NCI-H226 (cell line): ENCODE results near the gene RPL14.

ENCODE experiments used
- DNase-seq: peaks from one replicate; pipeline ENCODE4 v3.0.0-alpha.2; 2015

The RPL14 gene

GRCh38 chr3:40463579-40463978 is 6.4 kb downstream of the RPL14 start:
- DNase-seq = no peak

- no peak for DNase-seq
Measured at GRCh38 chr3:40464339-40465110, 7.4 kb downstream of the RPL14 start.

- DNase-seq = no peak
Measured at GRCh38 chr3:40465111-40465407, 7.9 kb downstream of the RPL14 start.

- DNase-seq = no peak
Measured at GRCh38 chr3:40465456-40465855, 8.3 kb downstream of the RPL14 start.

GRCh38 chr3:40468018-40468417 is 10.9 kb downstream of the RPL14 start:
- no peak for DNase-seq

- no peak for DNase-seq
Measured at GRCh38 chr3:40470701-40471100, 13.6 kb downstream of the RPL14 start.

- DNase-seq = peak; percentile 63
Measured at GRCh38 chr3:40476478-40477470, 19.6 kb downstream of the RPL14 start, which contains the start of gene ZNF619. ZNF619 (plus strand) TSS chr3:40477122; CDS start chr3:40477980, 858 bp downstream.

- no peak for DNase-seq
Measured at GRCh38 chr3:40477666-40478065, 20.5 kb downstream of the RPL14 start.

GRCh38 chr3:40487172-40487571 is 30.0 kb downstream of the RPL14 start:
- no peak for DNase-seq

- DNase-seq = peak; percentile 10
Measured at GRCh38 chr3:40490916-40491315, 33.8 kb downstream of the RPL14 start.

- DNase-seq = no peak
Measured at GRCh38 chr3:40494698-40495097, 37.6 kb downstream of the RPL14 start.

- no peak for DNase-seq
Measured at GRCh38 chr3:40497288-40497687, 40.1 kb downstream of the RPL14 start.

GRCh38 chr3:40499952-40500351 is 42.8 kb downstream of the RPL14 start:
- DNase-seq = no peak

GRCh38 chr3:40502034-40502433 is 44.9 kb downstream of the RPL14 start:
- DNase-seq = no peak

- DNase-seq = peak; percentile 98
Measured at GRCh38 chr3:40504636-40505430, 47.7 kb downstream of the RPL14 start.

- peak; percentile 32 for DNase-seq
Measured at GRCh38 chr3:40505599-40506462, 48.7 kb downstream of the RPL14 start, which contains the start of gene ZNF620. ZNF620 (plus strand) TSS chr3:40506039; CDS start chr3:40506353, 314 bp downstream.

GRCh38 chr3:40511031-40511718 is 54.0 kb downstream of the RPL14 start:
- DNase-seq = no peak

GRCh38 chr3:40516201-40516600 is 59.1 kb downstream of the RPL14 start:
- DNase-seq = no peak

- DNase-seq = no peak
Measured at GRCh38 chr3:40518067-40518466, 60.9 kb downstream of the RPL14 start.
